Psoas muscle (tissue), 8 donors: ENCODE data around the gene RPS6KA2. TPM values are rescaled to one million over a fixed set of nuclear protein-coding genes. Genes with fewer than 3 reads are reported as not detected.

Experiments
- ATAC-seq, 4 donors: fragments of 200-7000 bp; cut with Tn5 transposase; one replicate each; pipeline ENCODE4 v1.9.1; 2020; ENCODE audit warnings: moderate library complexity in 3 of 4, mild to moderate bottlenecking in 2 of 4
- DNase-seq, 2 donors: peaks; one replicate each; pipeline ENCODE4 v3.0.0-alpha.2; 2020
- H3K27ac ChIP-seq: fragments of 200-600 bp; one replicate; pipeline ENCODE4 v1.8.0; 2022
- H3K27me3 ChIP-seq, 3 donors: fragments of 200-600 bp in 1 of 3; one replicate each; pipeline versions ENCODE4 v1.6.1 to v1.8.0; 2013 to 2022; ENCODE audit warnings: low read length in 2 of 3, mild to moderate bottlenecking in 2 of 3, moderate library complexity in 1 of 3; ENCODE audit not compliant: insufficient read depth in 3 of 3
- H3K36me3 ChIP-seq, 2 donors: fragments of 200-600 bp in 1 of 2; one replicate each; pipeline versions ENCODE4 v1.6.1 to v1.8.0; 2013 to 2022; ENCODE audit warnings: low read depth in 1 of 2, mild to moderate bottlenecking in 1 of 2, moderate library complexity in 1 of 2; ENCODE audit not compliant: insufficient read depth in 1 of 2
- H3K4me1 ChIP-seq: fragments of 200-600 bp; one replicate; pipeline ENCODE4 v1.8.0; 2022
- H3K4me3 ChIP-seq: fragments of 200-600 bp; one replicate; pipeline ENCODE4 v1.8.0; 2022; ENCODE audit warnings: mild to moderate bottlenecking
- H3K9me3 ChIP-seq: fragments of 200-600 bp; one replicate; pipeline ENCODE4 v1.8.0; 2022
- CTCF ChIP-seq: fragments of 200-600 bp; IDR thresholded peaks from one replicate; pipeline ENCODE4 v1.8.0; 2022; ENCODE audit warnings: antibody characterized with exemption
- WGBS, 3 donors: extraction: QIAGEN DNeasy Blood & Tissue Kit; methylation state at CpG; one replicate each; pipeline versions ENCODE4 v1.1.6 to v1.1.7; 2013; 5-methylcytosine and 5-hydroxymethylcytosine counted together
- intact Hi-C, 2 donors: fragments of 100-400 bp; cut with DNase I; formaldehyde crosslinking; loops; one replicate each; pipeline versions ENCODE4 v1.11.0 to v1.14.2; 2022
- polyA plus RNA-seq, 3 donors: library from polyadenylated mRNA; stranded (reverse); fragments of 200-250 nt; gene quantifications; one replicate each; pipeline ENCODE4 v1.2.3, GENCODE V29; 2013
- total RNA-seq, 4 donors: library from RNA; stranded (reverse); fragmentation: NEBNext Ultra II Directional in 2 of 4; extraction: Animal tissue kit (Norgen Biotek cat#: 25700) in 2 of 4; gene quantifications; one replicate each; pipeline versions ENCODE4 v1.2.1 to v1.2.4, GENCODE V29; 2021 to 2023
- donor health status: healthy with polysubstance abuse.
- donor health status: DM: no; HTN: no; CAD: no; lungs with moderate emphysema.
- donor health status: Bipolar disorder and iron deficiency.
- donor health status: healthy.
- donor health status: DM: yes; HTN: yes; CAD: no.
- donor health status: DM: no; HTN: no; CAD: no.
- donor health status: DM: no; HTN: no; CAD: no.
- donor health status: DM: yes; HTN: yes; CAD: no.

RPS6KA2 gene
- total and polyA plus RNA-seq, 7 donors: 7.8 to 40.4 (median 20.0) TPM

- TF ChIP-seq CTCF: no peak
- WGBS, 3 donors: 91 to 97% (median 96%) methylated on average over 4 of the region's 4 CpGs
- H3K4me1 ChIP-seq: peaks cover 62% of the 10 kb centered on the region
- H3K9me3 ChIP-seq: no peaks in the 10 kb centered on the region
- H3K27ac ChIP-seq: no peak overlapping the region
- DNase-seq: no peak
- intact Hi-C loops: loop anchor here in 1 of 2 donors (5.0 kb wide), 1 partner anchor 61 kb away; no protein-coding TSS in a partner anchor
- H3K36me3 ChIP-seq: peaks cover 0 to 7% of the 10 kb centered on the region in 2 donors
- no peak overlapping the region for H3K4me3 ChIP-seq
- ATAC-seq: no peak
- no peaks in the 10 kb centered on the region for H3K27me3 ChIP-seq
These were observed 8.8 kb downstream of the RPS6KA2 start for GRCh38 chr6:166618251-166618650.

- DNase-seq (no peak), ATAC-seq (no peak)
- TF ChIP-seq CTCF: no peak
- Histone ChIP-seq H3K27me3 (no peaks in the 10 kb centered on the region), H3K36me3 (peaks cover 0 to 7% of the 10 kb centered on the region in 2 donors), H3K27ac (no peak overlapping the region), H3K4me1 (peaks cover 67% of the 10 kb centered on the region), H3K4me3 (no peak overlapping the region), H3K9me3 (no peaks in the 10 kb centered on the region)
- WGBS, 3 donors: 84 to 86% (median 85%) methylated on average over 7 of the region's 7 CpGs
- intact Hi-C loops: loop anchor here in 1 of 2 donors (5.0 kb wide), 1 partner anchor 60 kb away; no protein-coding TSS in a partner anchor
These were observed 9.7 kb downstream of the RPS6KA2 start for GRCh38 chr6:166617359-166617758.

- intact Hi-C loops: loop anchor here in 1 of 2 donors (5.0 kb wide), 1 partner anchor 59 kb away; no protein-coding TSS in a partner anchor
- H3K9me3 ChIP-seq: no peaks in the 10 kb centered on the region
- H3K36me3 ChIP-seq: peaks cover 0 to 7% of the 10 kb centered on the region in 2 donors
- H3K27me3 ChIP-seq: no peaks in the 10 kb centered on the region
- DNase-seq (no peak), ATAC-seq (no peak)
- 93 to 95% (median 94%) methylated on average over 22 of the region's 22 CpGs for WGBS, 3 donors
- H3K27ac ChIP-seq: no peak overlapping the region
- peaks cover 74% of the 10 kb centered on the region for H3K4me1 ChIP-seq
- H3K4me3 ChIP-seq: no peak overlapping the region
- no peak for TF ChIP-seq CTCF
These were observed 10.5 kb downstream of the RPS6KA2 start for GRCh38 chr6:166616261-166617238.

GRCh38 chr6:166615059-166615770 lies 11.8 kb downstream of the RPS6KA2 start:
- peak overlapping the region; percentile 54 for H3K27ac ChIP-seq
- ATAC-seq (peak in 3 of 4 donors; percentile 66 to 79 (median 73)), DNase-seq (peak in 1 of 2 donors; percentile 73)
- intact Hi-C loops: loop anchor here in 1 of 2 donors (5.0 kb wide), 1 partner anchor 58 kb away; no protein-coding TSS in a partner anchor
- H3K4me3 ChIP-seq: peak overlapping the region; percentile 15
- H3K4me1 ChIP-seq: peaks cover 70% of the 10 kb centered on the region
- 67 to 77% (median 71%) methylated on average over 21 of the region's 21 CpGs for WGBS, 3 donors
- TF ChIP-seq CTCF: no peak
- H3K27me3 ChIP-seq: no peaks in the 10 kb centered on the region
- no peaks in the 10 kb centered on the region for H3K9me3 ChIP-seq
- H3K36me3 ChIP-seq: peaks cover 0 to 7% of the 10 kb centered on the region in 2 donors
